Spleen (tissue), 11 donors: ENCODE results near the gene STK11IP. TPM values are rescaled to one million over a fixed set of nuclear protein-coding genes. Genes with fewer than 3 reads are reported as not detected.

Experiments
- DNase-seq: peaks from one replicate; pipeline ENCODE4 v3.0.0-alpha.2; 2020
- H3K27ac ChIP-seq, 8 donors: fragments of 200-600 bp; sonication (generic) in 7 of 8; 1 replicate in 4 of 8; 2 replicates in 4 of 8; pipeline versions ENCODE4 v1.5.0 to v1.8.0; 2016 to 2021; ENCODE audit warnings: inconsistent platforms in 4 of 8, mild to moderate bottlenecking in 4 of 8, moderate library complexity in 1 of 8
- H3K27me3 ChIP-seq, 7 donors: fragments of 200-600 bp; sonication (generic) in 6 of 7; replicated peaks in 1 of 7; 1 replicate in 4 of 7; 2 replicates in 3 of 7; pipeline versions ENCODE4 v1.5.0 to v1.8.0; 2016 to 2021; ENCODE audit warnings: inconsistent platforms in 3 of 7, mild to moderate bottlenecking in 1 of 7
- H3K36me3 ChIP-seq, 6 donors: fragments of 200-600 bp; sonication (generic) in 5 of 6; 1 replicate in 4 of 6; 2 replicates in 2 of 6; pipeline versions ENCODE4 v1.5.0 to v1.8.0; 2016 to 2021; ENCODE audit warnings: inconsistent platforms in 2 of 6
- H3K4me1 ChIP-seq, 6 donors: fragments of 200-600 bp; sonication (generic) in 5 of 6; 1 replicate in 3 of 6; 2 replicates in 3 of 6; pipeline versions ENCODE4 v1.5.0 to v1.8.0; 2016 to 2021; ENCODE audit warnings: inconsistent platforms in 3 of 6
- H3K4me3 ChIP-seq, 8 donors: fragments of 200-600 bp; sonication (generic) in 7 of 8; 1 replicate in 4 of 8; 2 replicates in 4 of 8; pipeline versions ENCODE4 v1.5.0 to v1.8.0; 2016 to 2021; ENCODE audit warnings: inconsistent platforms in 4 of 8, mild to moderate bottlenecking in 4 of 8, moderate library complexity in 2 of 8
- H3K9me3 ChIP-seq, 8 donors: fragments of 200-600 bp; sonication (generic) in 7 of 8; 1 replicate in 4 of 8; 2 replicates in 4 of 8; pipeline versions ENCODE4 v1.5.0 to v1.8.0; 2016 to 2021; ENCODE audit warnings: inconsistent platforms in 4 of 8
- POLR2A ChIP-seq, 3 donors: fragments of 450-650 bp; IDR thresholded peaks; one replicate each; pipeline ENCODE4 v1.5.1; 2017; ENCODE audit warnings: antibody characterized with exemption in 3 of 3, mild to moderate bottlenecking in 1 of 3
- POLR2AphosphoS5 ChIP-seq, 3 donors: sonication (generic); formaldehyde crosslinking; IDR thresholded peaks; one replicate each; pipeline ENCODE4 v1.5.1; 2017; ENCODE audit warnings: antibody characterized with exemption in 3 of 3
- WGBS, 5 donors: extraction: QIAGEN DNeasy Blood & Tissue Kit in 3 of 5; methylation state at CpG; one replicate each; pipeline versions ENCODE4 v1.1.5 to v1.1.7; 2013 to 2018; 5-methylcytosine and 5-hydroxymethylcytosine counted together
- intact Hi-C: fragments of 100-400 bp; cut with DNase I; formaldehyde crosslinking; loops from one replicate; pipeline ENCODE4 v1.15.0; 2023; ENCODE audit warnings: low total_unique reads
- polyA plus RNA-seq, 3 donors: library from polyadenylated mRNA; stranded (reverse); fragments of 200-250 nt; gene quantifications; one replicate each; pipeline ENCODE4 v1.2.1, GENCODE V29; 2013
- total RNA-seq, 7 donors: library from RNA; depleted of rRNA in 3 of 7; stranded (reverse); fragments of >200 nt in 3 of 7; fragmentation: NEBNext Ultra II Directional in 4 of 7; extraction: Animal tissue kit (Norgen Biotek cat#: 25700) in 4 of 7; gene quantifications; one replicate each; pipeline versions ENCODE4 v1.1.0 to v1.2.1, GENCODE V29; 2016 to 2021
- TF ChIP-seq, protein P1 (sequence below), 11 experiments: fragments of 200-600 bp in 7 of 11; fragments of 450-650 bp in 4 of 11; sonication (generic) in 4 of 11; IDR thresholded peaks in 8 of 11; conservative IDR thresholded peaks in 3 of 11; 1 replicate in 7 of 11; 2 replicates in 4 of 11; pipeline versions ENCODE4 v1.4.0 to v1.8.0; 2016 to 2021; ENCODE audit warnings: antibody characterized with exemption in 11 of 11, inconsistent platforms in 4 of 11, mild to moderate bottlenecking in 1 of 11
- donor health status: healthy with polysubstance abuse.
- donor health status: DM: no; HTN: no; CAD: no; lungs with moderate emphysema.
- donor health status: DM: no; HTN: no; CAD: no.
- donor health status: Bipolar disorder and iron deficiency.
- donor health status: healthy.
- donor health status: DM: no; HTN: no; CAD: no.
- donor health status: DM: yes; HTN: yes; CAD: no.

STK11IP gene
- total and polyA plus RNA-seq, 10 donors, result 15.8 to 57.0 (median 36.5) TPM

DNA sequence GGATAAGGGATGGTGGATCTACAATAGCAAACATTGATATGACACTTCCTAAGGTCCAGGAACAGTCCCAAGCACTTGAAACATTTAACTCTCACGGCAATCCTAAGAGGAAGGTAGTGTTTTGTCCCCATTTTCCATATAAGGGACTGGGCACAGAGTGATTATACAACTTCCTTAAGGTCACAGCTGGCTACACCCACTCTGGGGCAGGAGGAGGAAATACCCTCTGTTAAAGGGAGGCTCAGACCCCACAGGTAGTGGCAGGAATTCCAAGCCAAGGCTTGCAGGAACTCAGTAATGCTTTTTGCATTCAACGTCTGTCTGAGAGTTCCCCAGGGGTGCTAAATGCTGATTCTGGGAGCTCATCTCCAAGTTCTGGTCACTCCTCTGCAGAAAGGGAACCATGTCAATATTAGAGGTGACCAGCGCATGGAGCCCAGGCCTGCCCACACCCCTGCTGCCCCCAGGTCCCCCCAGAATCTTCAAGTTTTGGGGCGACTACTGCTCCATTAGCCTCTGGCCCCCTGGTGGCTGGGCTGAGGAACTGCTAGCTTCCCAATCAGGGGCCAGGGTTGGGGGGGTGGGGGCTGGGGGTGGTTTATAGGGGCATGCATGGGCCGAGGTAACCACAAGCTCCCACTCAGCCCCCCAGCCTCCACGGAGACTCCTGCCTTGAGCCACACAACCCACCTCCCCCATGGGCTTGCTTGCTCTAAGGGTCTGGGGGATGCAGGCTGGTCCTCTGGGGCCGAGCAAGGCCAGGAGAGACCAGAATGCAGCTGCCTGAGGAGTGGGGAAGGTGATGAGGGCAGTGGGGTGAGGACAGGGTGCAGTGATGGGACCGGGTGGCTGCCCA is 37.4 kb upstream of the STK11IP start:
- intact Hi-C loops, result no loop called here
- no peaks in the 10 kb centered on the region for H3K36me3 ChIP-seq
- peaks cover 0 to 32% (median 0%) of the 10 kb centered on the region in 7 donors for H3K27me3 ChIP-seq
- H3K27ac ChIP-seq, result no peak overlapping the region
- peaks cover 0 to 7% (median 5%) of the 10 kb centered on the region in 6 donors for H3K4me1 ChIP-seq
- no peaks in the 10 kb centered on the region for H3K9me3 ChIP-seq
- 23 to 37% (median 30%) methylated on average over 6 to 8 of the region's 8 CpGs for WGBS, 5 donors
- TF ChIP-seq POLR2A (IDR thresholded peaks at IDR 0.05) (no peak), POLR2AphosphoS5 (IDR thresholded peaks at IDR 0.05) (no peak)
- TF ChIP-seq, protein P1, sequence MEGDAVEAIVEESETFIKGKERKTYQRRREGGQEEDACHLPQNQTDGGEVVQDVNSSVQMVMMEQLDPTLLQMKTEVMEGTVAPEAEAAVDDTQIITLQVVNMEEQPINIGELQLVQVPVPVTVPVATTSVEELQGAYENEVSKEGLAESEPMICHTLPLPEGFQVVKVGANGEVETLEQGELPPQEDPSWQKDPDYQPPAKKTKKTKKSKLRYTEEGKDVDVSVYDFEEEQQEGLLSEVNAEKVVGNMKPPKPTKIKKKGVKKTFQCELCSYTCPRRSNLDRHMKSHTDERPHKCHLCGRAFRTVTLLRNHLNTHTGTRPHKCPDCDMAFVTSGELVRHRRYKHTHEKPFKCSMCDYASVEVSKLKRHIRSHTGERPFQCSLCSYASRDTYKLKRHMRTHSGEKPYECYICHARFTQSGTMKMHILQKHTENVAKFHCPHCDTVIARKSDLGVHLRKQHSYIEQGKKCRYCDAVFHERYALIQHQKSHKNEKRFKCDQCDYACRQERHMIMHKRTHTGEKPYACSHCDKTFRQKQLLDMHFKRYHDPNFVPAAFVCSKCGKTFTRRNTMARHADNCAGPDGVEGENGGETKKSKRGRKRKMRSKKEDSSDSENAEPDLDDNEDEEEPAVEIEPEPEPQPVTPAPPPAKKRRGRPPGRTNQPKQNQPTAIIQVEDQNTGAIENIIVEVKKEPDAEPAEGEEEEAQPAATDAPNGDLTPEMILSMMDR (IDR thresholded peaks at IDR 0.05 in 8 of 11, conservative IDR thresholded peaks at IDR 0.05 in 3 of 11), result peak in 8 of 11 experiments; percentile 10 to 84 (median 80)
- DNase-seq, result no peak
- H3K4me3 ChIP-seq, result no peak overlapping the region

DNA sequence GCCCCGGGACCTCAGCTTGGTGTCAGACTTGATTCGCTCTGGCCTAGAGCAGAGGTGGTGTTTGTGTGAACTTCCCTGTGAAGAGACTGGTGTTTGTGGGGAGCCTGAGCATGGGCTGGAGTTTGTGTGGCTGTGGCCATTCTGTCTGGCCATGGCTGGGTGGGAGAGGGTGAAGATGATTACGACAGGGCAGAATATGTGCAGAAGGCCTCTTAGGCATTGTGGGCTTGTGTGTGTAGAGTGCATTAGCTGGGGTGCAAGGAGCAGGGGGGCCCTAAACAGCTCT is 36.8 kb upstream of the STK11IP start:
- no peaks in the 10 kb centered on the region for H3K36me3 ChIP-seq
- WGBS, 5 donors, result 74 to 86% (median 78%) methylated on average over 3 of the region's 3 CpGs
- intact Hi-C loops, result no loop called here
- DNase-seq, result no peak
- H3K4me3 ChIP-seq, result no peak overlapping the region
- peaks cover 0 to 27% (median 0%) of the 10 kb centered on the region in 7 donors for H3K27me3 ChIP-seq
- H3K9me3 ChIP-seq, result no peaks in the 10 kb centered on the region
- no peak overlapping the region for H3K27ac ChIP-seq
- no peak for TF ChIP-seq POLR2A (IDR thresholded peaks at IDR 0.05)
- no peak for TF ChIP-seq POLR2AphosphoS5 (IDR thresholded peaks at IDR 0.05)
- TF ChIP-seq, protein P1 (IDR thresholded peaks at IDR 0.05 in 8 of 11, conservative IDR thresholded peaks at IDR 0.05 in 3 of 11), result no peak
- peaks cover 0 to 7% (median 5%) of the 10 kb centered on the region in 6 donors for H3K4me1 ChIP-seq

DNA sequence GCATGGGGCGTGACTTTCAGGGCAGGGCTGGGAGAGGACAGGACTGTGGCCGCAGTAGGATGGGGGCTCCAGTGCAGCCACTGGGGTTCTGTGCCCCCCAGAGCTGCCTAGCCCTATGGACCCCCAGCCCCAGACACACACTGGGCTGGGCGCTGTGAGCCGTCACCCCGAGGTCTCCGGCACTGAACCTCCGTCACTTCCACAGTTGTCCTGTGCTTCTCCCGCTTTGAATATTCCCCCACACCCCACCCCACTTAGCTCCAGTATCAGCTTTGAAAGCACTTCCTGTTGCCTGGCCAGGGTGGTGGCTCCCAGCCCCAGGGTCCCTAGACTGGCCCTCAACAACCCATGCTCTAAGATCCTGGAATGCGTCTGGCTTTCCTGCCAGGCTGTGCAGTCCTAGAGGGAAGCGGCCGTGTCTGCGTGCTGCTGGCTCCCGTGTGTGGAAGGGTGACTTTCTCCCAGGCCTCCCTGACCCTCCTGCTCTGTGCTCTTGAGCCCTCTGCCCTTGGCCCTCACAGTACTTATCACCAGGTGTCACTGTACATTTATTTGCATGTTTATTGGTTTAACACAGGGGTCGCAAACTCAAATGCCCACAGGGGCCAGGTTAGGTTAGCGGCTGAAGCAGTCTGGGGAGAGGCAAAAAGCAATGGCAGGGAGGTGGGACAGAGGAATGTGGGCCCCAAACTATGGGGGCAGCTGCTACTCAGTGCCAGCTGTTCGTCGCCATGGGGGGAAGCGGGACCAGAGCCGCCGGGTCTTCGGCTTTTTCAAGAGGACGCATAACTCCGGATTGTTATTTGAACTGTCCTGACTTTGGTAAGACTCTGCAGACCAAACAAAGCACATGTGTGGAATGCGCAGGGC is 36.2 kb upstream of the STK11IP start:
- TF ChIP-seq POLR2A (IDR thresholded peaks at IDR 0.05) (no peak), POLR2AphosphoS5 (IDR thresholded peaks at IDR 0.05) (no peak)
- TF ChIP-seq, protein P1 (IDR thresholded peaks at IDR 0.05 in 8 of 11, conservative IDR thresholded peaks at IDR 0.05 in 3 of 11), result no peak
- Histone ChIP-seq H3K27me3 (peaks cover 0 to 21% (median 0%) of the 10 kb centered on the region in 7 donors), H3K4me1 (peaks cover 0 to 7% (median 5%) of the 10 kb centered on the region in 6 donors), H3K27ac (no peak overlapping the region), H3K36me3 (no peaks in the 10 kb centered on the region), H3K9me3 (no peaks in the 10 kb centered on the region), H3K4me3 (no peak overlapping the region)
- no peak for DNase-seq
- intact Hi-C loops, result no loop called here
- 80 to 86% (median 83%) methylated on average over 22 to 24 of the region's 24 CpGs for WGBS, 5 donors
